B cell (primary cell): ENCODE data around the gene FRMD4A. TPM values are rescaled to one million over a fixed set of nuclear protein-coding genes. Genes with fewer than 3 reads are reported as not detected.

Experiments used
- ATAC-seq: fragments of 200-7000 bp; cut with Tn5 transposase; one replicate; pipeline ENCODE4 v1.10.0; 2021; ENCODE audit warnings: low read depth, mild to moderate bottlenecking, moderate number of reproducible peaks, moderate library complexity
- CTCF ChIA-PET: fragments of 350-600 bp; sonication (Branson Sonifier 250); formaldehyde crosslinking; loops from one replicate; lab custom pipeline; 2021; ENCODE audit warnings: antibody characterized with exemption, inconsistent platforms; lab: Charles Lee
- POLR2A ChIA-PET: fragments of 350-600 bp; sonication (Branson Sonifier 250); formaldehyde crosslinking; loops from one replicate; lab custom pipeline; 2021; ENCODE audit warnings: antibody characterized with exemption; lab: Charles Lee
- DNase-seq: peaks from one replicate; pipeline ENCODE4 v3.0.0; 2013
- H2AFZ ChIP-seq: 2 replicates; pipeline ENCODE4 v1.6.1; 2012; ENCODE audit warnings: mild to moderate bottlenecking, low read depth, low read length; ENCODE audit not compliant: insufficient read depth, poor library complexity, severe bottlenecking
- H3K27ac ChIP-seq, 2 donors: 1 replicate in 1 of 2; 2 replicates in 1 of 2; pipeline ENCODE4 v1.5.1; 2012 to 2013; ENCODE audit warnings: low read length in 2 of 2, mild to moderate bottlenecking in 2 of 2, moderate library complexity in 1 of 2
- H3K27me3 ChIP-seq, 4 experiments: fragments of 200-600 bp in 1 of 4; sonication (generic) in 1 of 4; replicated peaks in 1 of 4; 1 replicate in 2 of 4; 2 replicates in 2 of 4; pipeline versions ENCODE4 v1.6.1 to v1.7.0; 2013 to 2016; ENCODE audit warnings: low read length in 3 of 4, mild to moderate bottlenecking in 2 of 4, mixed read lengths in 1 of 4, moderate library complexity in 1 of 4; ENCODE audit not compliant: insufficient read depth in 4 of 4, control insufficient read depth in 3 of 4; ENCODE audit errors: control extremely low read depth in 1 of 4
- H3K36me3 ChIP-seq, 2 experiments: replicated peaks in 1 of 2; 1 replicate in 1 of 2; 2 replicates in 1 of 2; pipeline versions ENCODE4 v1.6.1 to v1.7.1; 2013; ENCODE audit warnings: low read length in 1 of 2; ENCODE audit not compliant: insufficient read depth in 2 of 2, control insufficient read depth in 1 of 2; ENCODE audit errors: control extremely low read depth in 1 of 2, extremely low read depth in 1 of 2
- H3K4me1 ChIP-seq, 2 donors: fragments of 200-600 bp in 1 of 2; sonication (generic) in 1 of 2; 1 replicate in 1 of 2; 2 replicates in 1 of 2; pipeline versions ENCODE4 v1.5.1 to v1.6.1; 2013 to 2017; ENCODE audit warnings: low read length in 2 of 2; ENCODE audit not compliant: control insufficient read depth in 2 of 2, insufficient read depth in 2 of 2
- H3K4me2 ChIP-seq: replicated peaks from 2 replicates; pipeline ENCODE3; 2012; ENCODE audit warnings: mild to moderate bottlenecking, low read depth, low read length; ENCODE audit not compliant: poor library complexity, severe bottlenecking
- H3K4me3 ChIP-seq, 5 experiments: fragments of 200-600 bp in 1 of 5; sonication (generic) in 1 of 5; 1 replicate in 3 of 5; 2 replicates in 2 of 5; pipeline versions ENCODE4 v1.5.1 to v1.7.0; 2011 to 2016; ENCODE audit warnings: low read length in 4 of 5, mild to moderate bottlenecking in 4 of 5, low read depth in 2 of 5, control low read depth in 1 of 5, moderate library complexity in 1 of 5; ENCODE audit not compliant: insufficient read depth in 1 of 5; ENCODE audit errors: control extremely low read depth in 1 of 5, extremely low read depth in 1 of 5
- H3K79me2 ChIP-seq: fragments of 200-600 bp; sonication (generic); one replicate; pipeline ENCODE4 v1.6.0; 2016; ENCODE audit warnings: low read length; ENCODE audit not compliant: control insufficient read depth, insufficient read depth
- H3K9ac ChIP-seq: fragments of 200-600 bp; sonication (generic); 2 replicates; pipeline ENCODE4 v1.6.1; 2017; ENCODE audit warnings: mild to moderate bottlenecking, low read length, moderate library complexity
- H3K9me3 ChIP-seq, 3 donors: one replicate each; pipeline versions ENCODE4 v1.6.1 to v1.7.1; 2013; ENCODE audit warnings: low read length in 2 of 3; ENCODE audit not compliant: control insufficient read depth in 2 of 3, insufficient read depth in 1 of 3; ENCODE audit errors: control extremely low read depth in 1 of 3
- H4K20me1 ChIP-seq: 2 replicates; pipeline ENCODE4 v1.6.0; 2012; ENCODE audit warnings: mild to moderate bottlenecking, low read length; ENCODE audit not compliant: insufficient read depth, control insufficient read depth, poor library complexity, severe bottlenecking
- H3K27ac Mint-ChIP-seq: one replicate; pipeline ENCODE4 v1.8.0; 2021; ENCODE audit warnings: mixed read lengths
- H3K27me3 Mint-ChIP-seq: one replicate; pipeline ENCODE4 v1.8.0; 2021; ENCODE audit warnings: mixed read lengths
- H3K4me1 Mint-ChIP-seq: one replicate; pipeline ENCODE4 v1.8.0; 2021; ENCODE audit warnings: mixed read lengths
- H3K4me3 Mint-ChIP-seq: one replicate; pipeline ENCODE4 v1.8.0; 2021; ENCODE audit warnings: mixed read lengths
- H3K9me3 Mint-ChIP-seq: one replicate; pipeline ENCODE4 v1.8.0; 2022; ENCODE audit warnings: mixed read lengths; ENCODE audit not compliant: insufficient read depth
- CTCF ChIP-seq: fragments of 200-600 bp; IDR thresholded peaks from one replicate; pipeline ENCODE4 v1.8.0; 2022; ENCODE audit warnings: antibody characterized with exemption, mild to moderate bottlenecking
- EZH2 ChIP-seq: IDR thresholded peaks from 2 replicates; pipeline ENCODE4 v1.6.1; 2012; ENCODE audit warnings: borderline replicate concordance, low read depth, mild to moderate bottlenecking, moderate library complexity, low read length; ENCODE audit not compliant: insufficient read depth, poor library complexity, severe bottlenecking
- WGBS: methylation state at CpG from one replicate; pipeline ENCODE4 v1.1.5; 2013; ENCODE audit warnings: missing lambda C conversion rate; ENCODE audit not compliant: insufficient coverage; 5-methylcytosine and 5-hydroxymethylcytosine counted together
- intact Hi-C: fragments of 100-400 bp; cut with micrococcal nuclease; formaldehyde crosslinking; loops from one replicate; pipeline ENCODE4 v1.10.0; 2022
- polyA plus RNA-seq: library from polyadenylated mRNA; depleted of rRNA; stranded (reverse); fragments of >200 nt; gene quantifications from 2 replicates; pipeline ENCODE4 v1.2.3, GENCODE V29; 2012
- total RNA-seq, 2 donors: library from RNA; stranded (reverse); fragments of 120-200 nt in 1 of 2; gene quantifications; 1 replicate in 1 of 2; 2 replicates in 1 of 2; pipeline versions ENCODE4 v1.2.3 to v1.2.4, GENCODE V29; 2013 to 2022

The FRMD4A gene
- total and polyA plus RNA-seq, 2 donors (not counting 1 experiment from before 2014, with no cell fraction given), result 0.76 to 3.4 TPM

- CTCF ChIA-PET, result no interaction called here
- no peaks in the 10 kb centered on the region for H3K36me3 ChIP-seq
- no peaks in the 10 kb centered on the region for H3K9me3 Mint-ChIP-seq
- no peak overlapping the region for H3K4me3 ChIP-seq
- 100% methylated on average over 2 of the region's 2 CpGs for WGBS
- no peaks in the 10 kb centered on the region for H4K20me1 ChIP-seq
- peaks cover 45% of the 10 kb centered on the region for H3K27me3 Mint-ChIP-seq
- H3K4me2 ChIP-seq, result no peak overlapping the region
- ATAC-seq (no peak), DNase-seq (no peak)
- intact Hi-C loops, result no loop called here
- POLR2A ChIA-PET, result no interaction called here
- H3K4me1 Mint-ChIP-seq, result no peaks in the 10 kb centered on the region
- H3K9ac ChIP-seq, result no peak overlapping the region
- H3K79me2 ChIP-seq, result no peaks in the 10 kb centered on the region
- H3K27ac Mint-ChIP-seq, result no peak overlapping the region
- H3K9me3 ChIP-seq, result peaks cover 0 to 1% (median 0%) of the 10 kb centered on the region in 3 donors
- H2AFZ ChIP-seq, result no peak overlapping the region
- no peaks in the 10 kb centered on the region for H3K4me1 ChIP-seq
- no peak overlapping the region for H3K4me3 Mint-ChIP-seq
- no peak overlapping the region for H3K27ac ChIP-seq
- peaks cover 0 to 9% (median 2%) of the 10 kb centered on the region in 4 experiments for H3K27me3 ChIP-seq
- TF ChIP-seq EZH2 (no peak), CTCF (no peak)
Observed at GRCh38 chr10:14345262-14345661, 14.5 kb upstream of the FRMD4A start.

- no peak overlapping the region for H2AFZ ChIP-seq
- 95% methylated on average over 6 of the region's 6 CpGs for WGBS
- POLR2A ChIA-PET, result no interaction called here
- Mint-ChIP-seq H3K9me3 (no peaks in the 10 kb centered on the region), H3K27ac (no peak overlapping the region), H3K27me3 (peaks cover 34% of the 10 kb centered on the region), H3K4me1 (no peaks in the 10 kb centered on the region), H3K4me3 (no peak overlapping the region)
- intact Hi-C loops, result no loop called here
- no peak overlapping the region for H3K9ac ChIP-seq
- CTCF ChIA-PET, result no interaction called here
- no peaks in the 10 kb centered on the region for H3K4me1 ChIP-seq
- no peaks in the 10 kb centered on the region for H3K36me3 ChIP-seq
- TF ChIP-seq EZH2 (no peak), CTCF (no peak)
- ATAC-seq, result no peak
- no peaks in the 10 kb centered on the region for H3K79me2 ChIP-seq
- no peak overlapping the region for H3K27ac ChIP-seq
- H3K27me3 ChIP-seq, result peaks cover 0 to 5% (median 2%) of the 10 kb centered on the region in 4 experiments
- peaks cover 0 to 3% (median 0%) of the 10 kb centered on the region in 3 donors for H3K9me3 ChIP-seq
- no peaks in the 10 kb centered on the region for H4K20me1 ChIP-seq
- no peak for DNase-seq
- no peak overlapping the region for H3K4me3 ChIP-seq
- no peak overlapping the region for H3K4me2 ChIP-seq
Observed at GRCh38 chr10:14340051-14340744, 9.5 kb upstream of the FRMD4A start.
